ENCODE data around the gene WDFY1. TPM values are rescaled to one million over a fixed set of nuclear protein-coding genes. Genes with fewer than 3 reads are reported as not detected.

Gene WDFY1
- total RNA-seq, 4 donors from 2014 or later: 36.9 to 82.0 (median 65.0) TPM

DNA sequence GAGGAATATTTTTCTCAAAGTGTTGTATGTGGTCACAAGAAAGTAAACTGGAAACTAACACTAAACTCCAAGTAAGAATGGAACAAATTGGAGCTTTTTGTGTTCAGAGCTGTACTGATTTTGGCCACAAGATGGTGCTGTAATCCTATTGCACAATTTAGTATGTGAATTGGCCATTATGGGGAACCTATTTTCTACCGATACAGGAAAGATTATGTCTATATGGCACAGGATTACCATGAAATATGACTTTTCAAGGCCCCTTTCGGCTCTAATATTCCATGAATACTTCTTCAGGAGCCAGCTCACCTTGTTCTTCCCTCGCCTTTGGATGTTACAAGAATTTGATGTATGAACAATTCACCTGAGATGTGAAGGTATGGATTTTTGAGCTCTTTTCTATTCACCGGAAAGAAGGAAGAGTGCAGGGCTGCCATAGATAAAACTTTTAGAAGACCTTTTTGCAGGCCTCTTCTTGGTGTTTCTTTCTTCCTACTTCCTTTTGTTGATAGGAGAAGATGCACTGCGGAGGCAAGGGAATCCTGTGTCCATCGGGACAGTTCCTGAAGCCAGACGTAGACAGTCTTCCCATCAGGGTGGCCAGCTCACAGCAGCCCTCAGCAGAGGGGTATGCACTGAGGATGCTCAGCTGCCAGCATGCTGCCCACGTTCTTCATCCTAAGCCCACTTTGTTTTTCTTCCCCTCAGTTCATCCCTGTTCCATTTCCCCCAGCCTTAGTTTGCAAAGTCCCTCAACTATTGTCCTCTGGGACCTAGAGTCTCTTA, 25.4 kb upstream of the WDFY1 start:
- no peak for TF ChIP-seq POLR2A (IDR thresholded peaks at IDR 0.05)
- TF ChIP-seq, protein P1, sequence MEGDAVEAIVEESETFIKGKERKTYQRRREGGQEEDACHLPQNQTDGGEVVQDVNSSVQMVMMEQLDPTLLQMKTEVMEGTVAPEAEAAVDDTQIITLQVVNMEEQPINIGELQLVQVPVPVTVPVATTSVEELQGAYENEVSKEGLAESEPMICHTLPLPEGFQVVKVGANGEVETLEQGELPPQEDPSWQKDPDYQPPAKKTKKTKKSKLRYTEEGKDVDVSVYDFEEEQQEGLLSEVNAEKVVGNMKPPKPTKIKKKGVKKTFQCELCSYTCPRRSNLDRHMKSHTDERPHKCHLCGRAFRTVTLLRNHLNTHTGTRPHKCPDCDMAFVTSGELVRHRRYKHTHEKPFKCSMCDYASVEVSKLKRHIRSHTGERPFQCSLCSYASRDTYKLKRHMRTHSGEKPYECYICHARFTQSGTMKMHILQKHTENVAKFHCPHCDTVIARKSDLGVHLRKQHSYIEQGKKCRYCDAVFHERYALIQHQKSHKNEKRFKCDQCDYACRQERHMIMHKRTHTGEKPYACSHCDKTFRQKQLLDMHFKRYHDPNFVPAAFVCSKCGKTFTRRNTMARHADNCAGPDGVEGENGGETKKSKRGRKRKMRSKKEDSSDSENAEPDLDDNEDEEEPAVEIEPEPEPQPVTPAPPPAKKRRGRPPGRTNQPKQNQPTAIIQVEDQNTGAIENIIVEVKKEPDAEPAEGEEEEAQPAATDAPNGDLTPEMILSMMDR (IDR thresholded peaks at IDR 0.05): peak; percentile 90 to 97 (median 94)
- Histone ChIP-seq H3K27me3 (no peaks in the 10 kb centered on the region), H3K4me1 (no peaks in the 10 kb centered on the region), H3K36me3 (peaks cover 0 to 29% (median 0%) of the 10 kb centered on the region in 3 donors), H3K9me3 (no peaks in the 10 kb centered on the region), H3K27ac (no peak overlapping the region), H3K4me3 (no peak overlapping the region)
- DNase-seq: peak in 2 of 3 donors; percentile 55 to 70

DNA sequence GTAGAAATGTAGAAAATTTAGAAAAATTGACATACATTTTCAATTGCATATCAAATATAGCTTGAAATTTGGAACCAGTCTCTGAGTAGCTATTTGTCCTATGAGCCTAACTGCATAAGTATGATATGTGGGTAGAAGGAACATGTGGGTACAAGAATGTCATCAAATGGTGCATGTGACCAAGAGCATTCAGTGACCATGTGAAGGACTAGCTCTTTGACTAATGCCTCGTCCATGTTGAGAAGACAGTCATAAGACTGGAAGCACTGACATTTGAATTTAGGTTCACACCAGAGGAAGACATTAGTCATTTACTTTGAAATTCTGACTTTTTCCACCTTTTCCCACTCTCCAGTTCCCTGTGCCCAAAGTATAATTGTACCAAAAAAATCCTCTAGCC, 24.7 kb upstream of the WDFY1 start:
- Histone ChIP-seq H3K4me3 (no peak overlapping the region), H3K4me1 (no peaks in the 10 kb centered on the region), H3K27ac (no peak overlapping the region), H3K36me3 (peaks cover 0 to 36% (median 0%) of the 10 kb centered on the region in 3 donors), H3K27me3 (no peaks in the 10 kb centered on the region), H3K9me3 (no peaks in the 10 kb centered on the region)
- no peak for DNase-seq
- TF ChIP-seq, protein P1 (IDR thresholded peaks at IDR 0.05): no peak
- no peak for TF ChIP-seq POLR2A (IDR thresholded peaks at IDR 0.05)

DNA sequence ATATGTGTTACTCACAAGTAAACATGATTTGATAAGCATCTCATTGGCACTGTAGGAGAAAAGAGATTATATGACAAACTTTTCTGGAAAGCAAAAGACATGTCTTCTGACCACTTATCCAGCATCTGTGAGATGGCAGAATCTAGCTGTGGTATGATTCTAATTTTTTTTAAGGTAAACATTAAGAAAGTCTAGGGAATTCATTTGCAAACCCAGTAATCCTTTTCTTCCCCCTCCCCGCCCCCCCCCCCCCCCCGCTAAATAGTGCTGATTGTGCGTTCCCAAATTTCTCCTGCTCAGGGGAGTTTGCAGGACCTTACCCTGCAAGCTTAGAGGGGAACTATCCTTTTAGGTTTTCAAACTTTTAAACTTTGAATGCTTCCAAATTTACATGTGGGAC, 24.2 kb upstream of the WDFY1 start:
- H3K4me1 ChIP-seq: no peaks in the 10 kb centered on the region
- H3K27ac ChIP-seq: no peak overlapping the region
- H3K27me3 ChIP-seq: no peaks in the 10 kb centered on the region
- no peak for DNase-seq
- no peak for TF ChIP-seq POLR2A (IDR thresholded peaks at IDR 0.05)
- TF ChIP-seq, protein P1 (IDR thresholded peaks at IDR 0.05): no peak
- peaks cover 0 to 41% (median 0%) of the 10 kb centered on the region in 3 donors for H3K36me3 ChIP-seq
- H3K4me3 ChIP-seq: no peak overlapping the region
- no peaks in the 10 kb centered on the region for H3K9me3 ChIP-seq

DNA sequence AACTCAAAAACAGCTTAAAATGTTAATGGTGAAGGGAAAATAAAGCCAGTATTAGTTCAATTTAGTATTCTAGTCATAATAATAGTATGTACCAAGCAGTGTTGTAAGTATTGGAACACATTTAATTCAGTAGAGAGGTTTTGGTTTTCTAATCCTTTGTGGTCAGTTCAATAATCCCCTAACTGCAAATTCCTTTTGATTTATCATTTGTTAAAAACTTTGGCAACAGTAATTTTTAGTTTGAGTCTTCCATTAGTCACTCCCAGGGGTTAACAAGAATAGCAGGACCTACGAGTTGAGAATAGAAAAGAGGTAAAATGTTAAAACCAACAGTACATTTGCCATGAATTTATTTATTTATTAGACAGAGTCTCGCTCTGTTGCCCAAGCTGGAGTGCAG, 22.8 kb upstream of the WDFY1 start:
- no peaks in the 10 kb centered on the region for H3K9me3 ChIP-seq
- TF ChIP-seq, protein P1 (IDR thresholded peaks at IDR 0.05): no peak
- TF ChIP-seq POLR2A (IDR thresholded peaks at IDR 0.05): no peak
- H3K27me3 ChIP-seq: no peaks in the 10 kb centered on the region
- H3K27ac ChIP-seq: no peak overlapping the region
- no peaks in the 10 kb centered on the region for H3K4me1 ChIP-seq
- no peak for DNase-seq
- peaks cover 0 to 50% (median 0%) of the 10 kb centered on the region in 3 donors for H3K36me3 ChIP-seq
- no peak overlapping the region for H3K4me3 ChIP-seq

DNA sequence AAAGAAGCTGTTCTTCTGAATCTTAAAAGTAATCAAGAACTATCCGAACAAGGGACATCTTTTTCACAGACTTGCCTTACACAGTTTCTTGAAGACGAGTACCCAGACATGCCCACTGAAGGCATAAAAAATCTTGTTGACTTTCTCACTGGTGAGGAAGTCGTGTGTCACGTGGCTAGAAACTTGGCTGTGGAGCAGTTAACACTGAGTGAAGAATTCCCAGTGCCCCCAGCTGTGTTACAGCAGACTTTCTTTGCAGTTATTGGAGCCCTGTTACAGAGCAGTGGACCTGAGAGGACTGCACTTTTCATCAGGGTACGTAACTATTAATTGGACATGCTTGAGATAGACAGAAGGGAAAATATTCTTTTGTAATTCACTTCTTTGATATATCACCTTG, 14.6 kb upstream of the WDFY1 start:
- Histone ChIP-seq H3K27ac (no peak overlapping the region), H3K4me1 (peaks cover 0 to 42% (median 11%) of the 10 kb centered on the region in 4 donors), H3K27me3 (no peaks in the 10 kb centered on the region), H3K4me3 (peak overlapping the region in 1 of 4 donors; percentile 6), H3K36me3 (peaks cover 0 to 22% (median 0%) of the 10 kb centered on the region in 3 donors), H3K9me3 (no peaks in the 10 kb centered on the region)
- TF ChIP-seq, protein P1 (IDR thresholded peaks at IDR 0.05): no peak
- no peak for TF ChIP-seq POLR2A (IDR thresholded peaks at IDR 0.05)
- DNase-seq: peak in 2 of 3 donors; percentile 44 to 58

All from Peyer's patch (tissue), 4 donors.